Trophoblast cell (in vitro differentiated cells and primary cell): ENCODE results near the gene EMILIN3.

Experiments
- DNase-seq, 2 donors: peaks; one replicate each; pipeline ENCODE4 v3.0.0-alpha.2; 2016
- H2AFZ ChIP-seq: 2 replicates; pipeline ENCODE4 v1.6.1; 2013; ENCODE audit warnings: low read length, moderate library complexity, mild to moderate bottlenecking; ENCODE audit not compliant: insufficient read depth, poor library complexity
- H2AK5ac ChIP-seq: 2 replicates; pipeline ENCODE4 v1.6.1; 2013; ENCODE audit warnings: mild to moderate bottlenecking, low read length
- H2BK120ac ChIP-seq: 2 replicates; pipeline ENCODE4 v1.6.1; 2013; ENCODE audit warnings: low read length, mild to moderate bottlenecking, moderate library complexity; ENCODE audit not compliant: insufficient read depth, poor library complexity
- H2BK12ac ChIP-seq: 2 replicates; pipeline ENCODE4 v1.6.1; 2013; ENCODE audit warnings: mild to moderate bottlenecking, low read length, moderate library complexity
- H2BK5ac ChIP-seq: 2 replicates; pipeline ENCODE4 v1.6.1; 2013; ENCODE audit warnings: low read length, low read depth, moderate library complexity, mild to moderate bottlenecking; ENCODE audit not compliant: poor library complexity
- H3K14ac ChIP-seq: 2 replicates; pipeline ENCODE4 v1.6.1; 2013; ENCODE audit warnings: mild to moderate bottlenecking, low read length
- H3K18ac ChIP-seq: 2 replicates; pipeline ENCODE4 v1.6.1; 2013; ENCODE audit warnings: mild to moderate bottlenecking, low read length
- H3K23ac ChIP-seq: 2 replicates; pipeline ENCODE4 v1.6.1; 2013; ENCODE audit warnings: low read length
- H3K27ac ChIP-seq: 2 replicates; pipeline ENCODE4 v1.5.1; 2013; ENCODE audit warnings: low read depth, mild to moderate bottlenecking, inconsistent platforms, low read length, moderate library complexity
- H3K27me3 ChIP-seq: 2 replicates; pipeline ENCODE4 v1.6.1; 2013; ENCODE audit warnings: inconsistent platforms, mild to moderate bottlenecking, low read length, moderate library complexity; ENCODE audit not compliant: insufficient read depth
- H3K36me3 ChIP-seq, 2 experiments: 1 replicate in 1 of 2; 2 replicates in 1 of 2; pipeline ENCODE4 v1.6.1; 2013; ENCODE audit warnings: low read length in 2 of 2, mild to moderate bottlenecking in 2 of 2, moderate library complexity in 1 of 2; ENCODE audit not compliant: insufficient read depth in 2 of 2, control insufficient read depth in 1 of 2
- H3K4ac ChIP-seq: 2 replicates; pipeline ENCODE4 v1.6.1; 2013; ENCODE audit warnings: low read depth, mild to moderate bottlenecking, low read length, moderate library complexity
- H3K4me1 ChIP-seq, 2 experiments: 1 replicate in 1 of 2; 2 replicates in 1 of 2; pipeline ENCODE4 v1.6.1; 2013; ENCODE audit warnings: low read length in 2 of 2, mild to moderate bottlenecking in 2 of 2, moderate library complexity in 1 of 2; ENCODE audit not compliant: insufficient read depth in 2 of 2, control insufficient read depth in 1 of 2
- H3K4me2 ChIP-seq: 2 replicates; pipeline ENCODE4 v1.6.1; 2013; ENCODE audit warnings: inconsistent platforms, mild to moderate bottlenecking, low read length, moderate library complexity
- H3K4me3 ChIP-seq: 2 replicates; pipeline ENCODE4 v1.5.1; 2013; ENCODE audit warnings: mild to moderate bottlenecking, low read depth, low read length, inconsistent platforms
- H3K79me1 ChIP-seq: one replicate; pipeline ENCODE4 v1.6.1; 2013; ENCODE audit warnings: low read length
- H3K79me2 ChIP-seq: 2 replicates; pipeline ENCODE4 v1.6.1; 2013; ENCODE audit warnings: low read length, mild to moderate bottlenecking; ENCODE audit not compliant: control insufficient read depth, insufficient read depth, poor library complexity
- H3K9ac ChIP-seq: 2 replicates; pipeline ENCODE4 v1.6.1; 2013; ENCODE audit warnings: mild to moderate bottlenecking, low read length
- H3K9me3 ChIP-seq: 2 replicates; pipeline ENCODE4 v1.6.1; 2013; ENCODE audit warnings: low read depth, mild to moderate bottlenecking, control low read depth, inconsistent platforms, low read length; ENCODE audit not compliant: insufficient read depth
- H4K12ac ChIP-seq: 2 replicates; pipeline ENCODE4 v1.6.1; 2013; ENCODE audit warnings: low read depth, mild to moderate bottlenecking, low read length, moderate library complexity
- H4K8ac ChIP-seq: 2 replicates; pipeline ENCODE4 v1.6.1; 2013; ENCODE audit warnings: low read depth, mild to moderate bottlenecking, low read length, moderate library complexity
- H4K91ac ChIP-seq: one replicate; pipeline ENCODE4 v1.6.1; 2013; ENCODE audit warnings: low read depth, mild to moderate bottlenecking, low read length, moderate library complexity
- WGBS: extraction: QIAGEN DNeasy Blood & Tissue Kit; methylation state at CpG from one replicate; pipeline ENCODE4 v1.1.7; 2013; ENCODE audit warnings: missing lambda C conversion rate; ENCODE audit not compliant: insufficient read length, insufficient coverage; ENCODE audit errors: extremely low coverage; 5-methylcytosine and 5-hydroxymethylcytosine counted together

Gene EMILIN3

GRCh38 chr20:41317546-41318270, 48.9 kb downstream of the EMILIN3 start, which contains the start of gene ZHX3:
ZHX3 (minus strand) TSS chr20:41317731; CDS start chr20:41204916, 112,815 bp downstream.
- H3K9ac ChIP-seq: peak within 1 kb of the TSS; percentile 82
- peak within 1 kb of the TSS; percentile 49 for H2BK5ac ChIP-seq
- H3K4me1 ChIP-seq: peaks cover 5 to 6% of the 10 kb centered on the region in 2 experiments
- peak within 1 kb of the TSS; percentile 95 for H3K4me3 ChIP-seq
- peak within 1 kb of the TSS; percentile 19 for H2BK12ac ChIP-seq
- peak within 1 kb of the TSS; percentile 76 for H3K18ac ChIP-seq
- H4K12ac ChIP-seq: peak within 1 kb of the TSS; percentile 23
- peak within 1 kb of the TSS; percentile 80 for H3K14ac ChIP-seq
- no peaks in the 10 kb centered on the region for H3K9me3 ChIP-seq
- H2AFZ ChIP-seq: peak within 1 kb of the TSS; percentile 73
- H4K8ac ChIP-seq: peak within 1 kb of the TSS; percentile 69
- H2BK120ac ChIP-seq: peak within 1 kb of the TSS; percentile 68
- no peak within 1 kb of the TSS for H2AK5ac ChIP-seq
- peak within 1 kb of the TSS; percentile 76 for H3K4me2 ChIP-seq
- no peaks in the 10 kb centered on the region for H3K27me3 ChIP-seq
- peak within 1 kb of the TSS; percentile 66 for H4K91ac ChIP-seq
- peaks cover 4% of the 10 kb centered on the region for H3K79me1 ChIP-seq
- H3K27ac ChIP-seq: peak within 1 kb of the TSS; percentile 75
- no CpG with 5 or more reads among the region's 64 CpGs for WGBS
- peaks cover 3% of the 10 kb centered on the region for H3K79me2 ChIP-seq
- H3K23ac ChIP-seq: no peak within 1 kb of the TSS
- DNase-seq: peak; percentile 82 to 84
- peak within 1 kb of the TSS; percentile 42 for H3K4ac ChIP-seq
- H3K36me3 ChIP-seq: no peaks in the 10 kb centered on the region

- H3K4me1 ChIP-seq: peaks cover 5 to 6% of the 10 kb centered on the region in 2 experiments
These were observed 49.7 kb downstream of the EMILIN3 start for GRCh38 chr20:41316602-41317545.

DNA sequence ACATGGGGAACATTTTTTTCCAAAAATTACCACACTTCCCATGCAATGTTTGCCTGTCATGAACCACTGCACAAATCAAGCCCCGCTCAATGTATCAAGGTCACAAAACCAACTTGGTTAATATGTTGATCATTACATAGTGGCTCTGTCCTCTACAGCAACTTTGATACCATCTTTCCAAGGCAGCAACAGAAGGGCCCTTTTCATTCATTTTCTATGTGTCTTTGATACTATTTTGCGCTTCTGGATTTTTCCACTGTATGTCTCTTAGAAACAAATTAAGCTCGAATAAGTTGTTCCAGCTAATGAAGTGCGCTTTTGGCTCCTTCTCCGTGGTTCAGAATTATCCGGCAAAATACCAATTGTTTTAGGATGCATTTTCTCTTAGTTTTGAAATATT, 50.6 kb downstream of the EMILIN3 start:
- H4K12ac ChIP-seq: no peak overlapping the region

More at GRCh38 chr20:41316602-41317545, 49.7 kb downstream of the EMILIN3 start:
- Histone ChIP-seq H3K9ac (peak overlapping the region; percentile 82), H3K27me3 (no peaks in the 10 kb centered on the region), H4K8ac (peak overlapping the region; percentile 69), H3K79me2 (peaks cover 3% of the 10 kb centered on the region), H3K36me3 (no peaks in the 10 kb centered on the region), H3K18ac (peak overlapping the region; percentile 76), H4K12ac (peak overlapping the region; percentile 23), H3K4me2 (peak overlapping the region; percentile 76), H3K23ac (no peak overlapping the region), H2BK5ac (peak overlapping the region; percentile 49), H2BK12ac (peak overlapping the region; percentile 19), H3K14ac (peak overlapping the region; percentile 80), H3K9me3 (no peaks in the 10 kb centered on the region), H2AK5ac (no peak overlapping the region), H2BK120ac (peak overlapping the region; percentile 68), H3K27ac (peak overlapping the region; percentile 75), H4K91ac (peak overlapping the region; percentile 66), H3K4ac (peak overlapping the region; percentile 42), H3K79me1 (peaks cover 4% of the 10 kb centered on the region), H2AFZ (peak overlapping the region; percentile 41), H3K4me3 (peak overlapping the region; percentile 95)
- peak; percentile 80 to 86 for DNase-seq
- WGBS: no CpG with 5 or more reads among the region's 66 CpGs

GRCh38 chr20:41314386-41314785, 52.2 kb downstream of the EMILIN3 start:
- H2BK120ac ChIP-seq: no peak overlapping the region
- no peak overlapping the region for H2AK5ac ChIP-seq
- peaks cover 4% of the 10 kb centered on the region for H3K79me1 ChIP-seq
- peaks cover 3% of the 10 kb centered on the region for H3K79me2 ChIP-seq
- H3K27ac ChIP-seq: no peak overlapping the region
- H3K14ac ChIP-seq: no peak overlapping the region
- peaks cover 5 to 6% of the 10 kb centered on the region in 2 experiments for H3K4me1 ChIP-seq
- H4K91ac ChIP-seq: no peak overlapping the region
- no peak overlapping the region for H3K23ac ChIP-seq
- DNase-seq: no peak
- H3K4ac ChIP-seq: no peak overlapping the region
- no peak overlapping the region for H4K12ac ChIP-seq
- no peak overlapping the region for H2BK12ac ChIP-seq
- WGBS: no CpG with 5 or more reads among the region's 2 CpGs
- H2BK5ac ChIP-seq: no peak overlapping the region
- no peak overlapping the region for H2AFZ ChIP-seq
- no peaks in the 10 kb centered on the region for H3K27me3 ChIP-seq
- no peaks in the 10 kb centered on the region for H3K9me3 ChIP-seq
- H3K18ac ChIP-seq: no peak overlapping the region
- H3K4me3 ChIP-seq: no peak overlapping the region
- no peak overlapping the region for H3K4me2 ChIP-seq
- no peak overlapping the region for H3K9ac ChIP-seq
- no peaks in the 10 kb centered on the region for H3K36me3 ChIP-seq
- H4K8ac ChIP-seq: no peak overlapping the region

More for the DNA sequence above, 50.6 kb downstream of the EMILIN3 start:
- Histone ChIP-seq H2AFZ (no peak overlapping the region), H3K4ac (no peak overlapping the region), H3K79me1 (peaks cover 4% of the 10 kb centered on the region), H2BK12ac (no peak overlapping the region), H2BK120ac (no peak overlapping the region), H3K9ac (no peak overlapping the region), H2AK5ac (no peak overlapping the region), H3K18ac (no peak overlapping the region), H3K4me3 (no peak overlapping the region), H4K8ac (no peak overlapping the region), H3K79me2 (peaks cover 3% of the 10 kb centered on the region), H3K36me3 (no peaks in the 10 kb centered on the region), H3K4me1 (peaks cover 5 to 6% of the 10 kb centered on the region in 2 experiments), H2BK5ac (no peak overlapping the region), H3K23ac (no peak overlapping the region), H3K14ac (no peak overlapping the region), H3K27me3 (no peaks in the 10 kb centered on the region), H4K91ac (no peak overlapping the region), H3K4me2 (no peak overlapping the region), H3K9me3 (no peaks in the 10 kb centered on the region), H3K27ac (no peak overlapping the region)
- peak in 1 of 2 donors; percentile 10 for DNase-seq
- no CpG with 5 or more reads among the region's 6 CpGs for WGBS
